Activated CD4-positive, alpha-beta T cell treated with anti-CD3 and anti-CD28 coated beads for 36 hours (primary cell): ENCODE results near the gene CACNA1B. TPM values are rescaled to one million over a fixed set of nuclear protein-coding genes. Genes with fewer than 3 reads are reported as not detected.
"Not testable (repeated sequence)": the region's sequence is repeated elsewhere in the genome, so short reads cannot be mapped to it uniquely, and the experiment has no call there.

Experiments used
- ATAC-seq: fragments of 200-7000 bp; cut with Tn5 transposase; one replicate; pipeline ENCODE4 v1.10.0; 2021; ENCODE audit warnings: mild to moderate bottlenecking, moderate library complexity
- CTCF ChIA-PET: fragments of 350-600 bp; sonication (Branson Sonifier 250); formaldehyde crosslinking; loops from one replicate; lab custom pipeline; 2021; ENCODE audit warnings: antibody characterized with exemption; lab: Charles Lee
- POLR2A ChIA-PET: fragments of 350-600 bp; sonication (Branson Sonifier 250); formaldehyde crosslinking; loops from one replicate; lab custom pipeline; 2021; ENCODE audit warnings: antibody characterized with exemption, inconsistent platforms; lab: Charles Lee
- DNase-seq: peaks from one replicate; pipeline ENCODE4 v3.0.0-alpha.2; 2020
- H3K27ac Mint-ChIP-seq: one replicate; pipeline ENCODE4 v1.8.0; 2021; ENCODE audit warnings: mixed read lengths
- H3K27me3 Mint-ChIP-seq: one replicate; pipeline ENCODE4 v1.8.0; 2021; ENCODE audit warnings: mixed read lengths
- H3K36me3 Mint-ChIP-seq: one replicate; pipeline ENCODE4 v1.8.0; 2021; ENCODE audit warnings: low read depth, mixed read lengths
- H3K4me1 Mint-ChIP-seq: one replicate; pipeline ENCODE4 v1.8.0; 2021; ENCODE audit warnings: mixed read lengths
- H3K4me3 Mint-ChIP-seq: one replicate; pipeline ENCODE4 v1.8.0; 2021; ENCODE audit warnings: mild to moderate bottlenecking, moderate library complexity, mixed read lengths
- H3K9me3 Mint-ChIP-seq: one replicate; pipeline ENCODE4 v1.8.0; 2021; ENCODE audit warnings: low read depth, mixed read lengths
- intact Hi-C, 2 experiments: fragments of 100-400 bp; cut with DNase I in 1 of 2; cut with micrococcal nuclease in 1 of 2; formaldehyde crosslinking; loops; one replicate each; pipeline versions ENCODE4 v1.14.2 to v1.15.1; 2022 to 2024; cut with DNase I, micrococcal nuclease
- total RNA-seq, 2 experiments: library from RNA; stranded (reverse); gene quantifications; one replicate each; pipeline ENCODE4 v1.2.3, GENCODE V29; 2021

The CACNA1B gene
- total RNA-seq, 2 experiments from 2014 or later = 0.05 to 0.07 TPM

DNA sequence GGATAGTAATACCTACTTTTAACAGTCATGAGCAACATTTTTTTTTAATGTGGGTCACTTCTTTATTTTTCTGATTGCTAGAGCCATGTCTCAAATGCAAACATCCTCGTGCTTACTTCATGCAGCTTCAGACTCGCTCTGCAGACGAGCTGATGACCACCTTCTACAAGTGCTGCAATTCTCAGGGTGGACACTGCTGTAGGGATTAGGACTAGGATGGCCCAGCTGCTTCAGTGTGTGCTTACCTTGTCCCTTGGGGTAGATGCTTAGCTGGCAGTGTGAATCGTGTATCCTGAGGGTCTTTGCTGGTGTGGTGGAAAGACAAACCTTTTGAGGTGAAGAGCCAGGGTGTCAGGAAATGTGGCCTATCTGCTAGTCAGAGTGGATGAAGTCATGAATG is 251.7 kb downstream of the CACNA1B start:
- H3K27me3 Mint-ChIP-seq, H3K36me3 Mint-ChIP-seq, H3K4me1 Mint-ChIP-seq, POLR2A ChIA-PET, H3K27ac Mint-ChIP-seq, DNase-seq, ATAC-seq, H3K9me3 Mint-ChIP-seq, intact Hi-C loops, H3K4me3 Mint-ChIP-seq: not testable (repeated sequence)
- CTCF ChIA-PET = interaction anchor here (0.6 to 1.2 kb wide), 2 partner anchors 21 to 383 kb away, joined by 4 read pairs; no protein-coding TSS in a partner anchor

DNA sequence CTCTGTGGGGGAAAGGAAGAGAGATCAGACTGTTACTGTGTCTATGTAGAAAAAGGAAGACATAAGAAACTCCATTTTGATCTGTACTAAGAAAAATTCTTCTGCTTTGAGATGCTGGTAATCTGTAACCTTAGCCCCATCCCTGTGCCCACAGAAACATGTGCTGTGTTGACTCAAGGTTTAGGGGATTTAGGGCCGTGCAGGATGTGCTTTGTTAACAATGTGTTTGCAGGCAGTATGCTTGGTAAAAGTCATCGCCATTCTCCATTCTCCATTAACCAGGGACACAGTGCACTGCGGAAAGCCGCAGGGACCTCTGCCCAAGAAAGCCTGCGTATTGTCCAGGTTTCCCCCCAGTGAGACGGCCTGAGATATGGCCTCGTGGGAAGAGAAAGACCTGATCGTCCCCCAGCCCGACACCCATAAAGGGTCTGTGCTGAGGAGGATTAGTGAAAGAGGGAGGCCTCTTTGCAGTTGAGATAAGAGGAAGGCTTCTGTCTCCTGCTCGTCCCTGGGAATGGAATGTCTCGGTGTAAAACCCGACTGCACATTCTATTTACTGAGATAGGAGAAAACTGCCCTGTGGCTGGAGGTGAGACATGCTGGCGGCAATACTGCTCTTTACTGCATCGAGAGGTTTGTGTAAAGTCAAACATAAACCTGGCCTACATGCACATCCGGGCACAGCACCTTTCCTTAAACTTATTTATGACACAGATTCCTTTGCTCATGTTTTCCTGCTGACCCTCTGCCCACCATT is 255.5 kb downstream of the CACNA1B start:
- H3K4me3 Mint-ChIP-seq, H3K27me3 Mint-ChIP-seq, DNase-seq, H3K4me1 Mint-ChIP-seq, ATAC-seq, CTCF ChIA-PET, H3K27ac Mint-ChIP-seq, H3K36me3 Mint-ChIP-seq, H3K9me3 Mint-ChIP-seq, POLR2A ChIA-PET, intact Hi-C loops: not testable (repeated sequence)

DNA sequence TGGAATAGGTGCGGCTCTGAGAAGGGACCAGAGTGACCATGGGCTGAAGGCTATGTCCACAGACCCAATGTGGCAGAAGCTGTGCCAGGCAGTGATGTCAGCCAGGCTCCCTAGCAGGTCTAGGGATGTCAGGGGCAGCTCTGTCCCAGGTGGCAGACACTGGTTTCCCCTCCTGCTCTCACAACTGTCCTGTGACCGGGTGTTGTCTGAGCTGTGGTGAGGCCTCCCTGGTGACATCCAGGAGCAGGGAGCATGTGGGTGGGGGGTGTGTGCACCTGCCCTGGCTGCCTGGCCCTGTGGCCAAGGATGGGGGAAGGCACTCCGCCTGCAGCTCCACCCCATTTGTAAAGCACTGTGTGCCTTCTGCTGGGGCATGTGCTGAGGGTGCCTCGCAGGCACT is 257.0 kb downstream of the CACNA1B start:
- intact Hi-C loops, POLR2A ChIA-PET, H3K27ac Mint-ChIP-seq, H3K4me3 Mint-ChIP-seq, H3K27me3 Mint-ChIP-seq, DNase-seq, H3K9me3 Mint-ChIP-seq, H3K4me1 Mint-ChIP-seq, H3K36me3 Mint-ChIP-seq, ATAC-seq: not testable (repeated sequence)
- CTCF ChIA-PET = interaction anchor here (1.0 kb wide), 1 partner anchor 13 kb away, joined by 3 read pairs; no protein-coding TSS in a partner anchor

- DNase-seq, H3K27ac Mint-ChIP-seq, POLR2A ChIA-PET, H3K4me3 Mint-ChIP-seq, H3K4me1 Mint-ChIP-seq, intact Hi-C loops, CTCF ChIA-PET, H3K9me3 Mint-ChIP-seq, ATAC-seq, H3K27me3 Mint-ChIP-seq, H3K36me3 Mint-ChIP-seq: not testable (repeated sequence)
These were observed 261.5 kb downstream of the CACNA1B start for GRCh38 chr9:138139096-138139495.

DNA sequence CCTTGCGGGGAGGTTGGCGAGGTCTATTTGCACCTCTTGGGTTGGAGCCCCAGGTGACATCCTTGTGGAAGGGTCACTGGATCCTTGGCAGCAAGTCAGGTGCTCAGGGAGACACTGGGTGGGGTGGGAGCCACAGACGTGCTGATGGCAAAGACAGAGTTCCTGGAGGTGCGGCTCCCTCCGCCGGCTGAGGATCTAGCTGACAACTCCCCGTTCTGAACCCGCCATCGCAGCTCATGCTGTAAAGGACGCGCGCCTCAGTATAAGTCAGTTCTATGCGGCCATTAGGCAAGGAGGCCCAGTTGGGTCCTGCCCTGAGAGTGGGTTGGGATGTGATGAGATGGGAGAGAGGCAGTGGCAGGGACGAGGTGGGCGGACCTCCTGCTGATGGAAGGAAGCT is 263.4 kb downstream of the CACNA1B start:
- POLR2A ChIA-PET, H3K27me3 Mint-ChIP-seq, CTCF ChIA-PET, H3K4me3 Mint-ChIP-seq, H3K27ac Mint-ChIP-seq, DNase-seq, H3K4me1 Mint-ChIP-seq, H3K9me3 Mint-ChIP-seq, intact Hi-C loops, H3K36me3 Mint-ChIP-seq, ATAC-seq: not testable (repeated sequence)

GRCh38 chr9:138142528-138143244 is 265.1 kb downstream of the CACNA1B start:
- intact Hi-C loops, DNase-seq, H3K9me3 Mint-ChIP-seq, H3K4me1 Mint-ChIP-seq, H3K36me3 Mint-ChIP-seq, H3K27me3 Mint-ChIP-seq, CTCF ChIA-PET, H3K4me3 Mint-ChIP-seq, H3K27ac Mint-ChIP-seq, POLR2A ChIA-PET, ATAC-seq: not testable (repeated sequence)

DNA sequence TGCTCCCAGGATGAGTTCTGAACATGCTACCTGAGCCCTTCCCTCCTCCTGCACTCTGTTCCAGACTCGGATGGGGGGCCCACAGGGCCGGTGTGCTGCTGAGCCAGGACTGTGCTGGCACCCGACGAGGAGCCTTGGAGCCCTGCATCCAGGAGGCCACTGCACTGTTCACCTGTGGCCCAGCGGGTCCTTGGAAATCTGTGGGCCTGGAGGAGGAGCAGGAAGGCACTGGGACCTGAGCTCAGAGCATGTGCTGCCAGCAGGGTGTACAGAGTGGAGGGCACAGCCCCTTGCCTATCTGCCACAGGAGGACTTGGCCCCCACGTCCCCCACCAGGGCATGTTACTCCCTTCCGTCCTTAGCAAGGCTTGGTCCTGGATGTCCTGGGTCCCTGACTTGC is 265.9 kb downstream of the CACNA1B start:
- H3K9me3 Mint-ChIP-seq, H3K36me3 Mint-ChIP-seq, intact Hi-C loops, H3K4me3 Mint-ChIP-seq, CTCF ChIA-PET, H3K27ac Mint-ChIP-seq, ATAC-seq, POLR2A ChIA-PET, DNase-seq, H3K27me3 Mint-ChIP-seq, H3K4me1 Mint-ChIP-seq: not testable (repeated sequence)

- POLR2A ChIA-PET, H3K9me3 Mint-ChIP-seq, H3K36me3 Mint-ChIP-seq, ATAC-seq, H3K27me3 Mint-ChIP-seq, H3K27ac Mint-ChIP-seq, H3K4me1 Mint-ChIP-seq, intact Hi-C loops, H3K4me3 Mint-ChIP-seq: not testable (repeated sequence)
- CTCF ChIA-PET = interaction anchor here (0.5 kb wide), 1 partner anchor 13 kb away, joined by 3 read pairs; no protein-coding TSS in a partner anchor
- DNase-seq = peak; percentile 65
These were observed 270.0 kb downstream of the CACNA1B start for GRCh38 chr9:138147556-138147955.

- DNase-seq (peak; percentile 55), ATAC-seq (peak; percentile 58)
- H3K36me3 Mint-ChIP-seq, H3K4me1 Mint-ChIP-seq, H3K9me3 Mint-ChIP-seq, intact Hi-C loops, POLR2A ChIA-PET, H3K27me3 Mint-ChIP-seq, H3K27ac Mint-ChIP-seq: not testable (repeated sequence)
- H3K4me3 Mint-ChIP-seq = peak overlapping the region; percentile 64
- CTCF ChIA-PET = interaction anchor here (1.0 kb wide), 1 partner anchor 21 kb away, joined by 4 read pairs; no protein-coding TSS in a partner anchor
These were observed 272.4 kb downstream of the CACNA1B start for GRCh38 chr9:138149672-138150656.

- intact Hi-C loops, CTCF ChIA-PET, H3K27me3 Mint-ChIP-seq, POLR2A ChIA-PET, H3K27ac Mint-ChIP-seq, H3K9me3 Mint-ChIP-seq, H3K36me3 Mint-ChIP-seq, H3K4me1 Mint-ChIP-seq, H3K4me3 Mint-ChIP-seq: not testable (repeated sequence)
- peak; percentile 92 for ATAC-seq
- DNase-seq = peak; percentile 18
These were observed 278.2 kb downstream of the CACNA1B start for GRCh38 chr9:138155788-138156187.

DNA sequence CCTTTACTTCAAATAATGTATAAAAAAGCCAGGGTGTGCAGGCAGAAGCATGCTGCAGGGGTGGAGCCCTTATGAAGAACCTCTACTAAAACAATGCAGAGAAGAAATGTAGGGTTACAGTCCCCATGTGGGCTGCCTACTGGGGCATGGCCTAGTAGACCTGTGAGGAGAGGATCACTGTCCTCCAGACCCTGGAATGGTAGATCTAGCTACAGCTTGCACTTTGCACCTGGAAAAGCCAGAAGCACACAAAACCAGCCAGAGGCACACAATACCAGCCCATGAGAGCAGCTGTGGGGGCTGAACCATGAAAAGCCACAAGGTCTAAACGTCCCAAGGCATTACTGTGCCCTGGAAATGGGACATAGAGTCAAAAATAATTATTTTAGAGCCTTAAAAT is 289.2 kb downstream of the CACNA1B start:
- H3K36me3 Mint-ChIP-seq, intact Hi-C loops, H3K27ac Mint-ChIP-seq, ATAC-seq, POLR2A ChIA-PET, H3K4me1 Mint-ChIP-seq, H3K9me3 Mint-ChIP-seq, H3K27me3 Mint-ChIP-seq, H3K4me3 Mint-ChIP-seq, DNase-seq: not testable (repeated sequence)
- CTCF ChIA-PET = interaction anchor here (0.6 kb wide), 1 partner anchor 13 kb away, joined by 3 read pairs; no protein-coding TSS in a partner anchor
